Mammary epithelial cell (primary cell): ENCODE data around the gene INO80D.
"Not testable (repeated sequence)": the region's sequence is repeated elsewhere in the genome, so short reads cannot be mapped to it uniquely, and the experiment has no call there.

Experiments
- EZH2 ChIP-seq: IDR thresholded peaks from 2 replicates; pipeline ENCODE4 v1.6.1; 2012; ENCODE audit warnings: low read length, inconsistent platforms, borderline replicate concordance
- TF ChIP-seq, protein P1 (sequence below), 2 donors: IDR thresholded peaks in 1 of 2; conservative IDR thresholded peaks in 1 of 2; 2 replicates each; pipeline ENCODE4 v1.5.1; 2011 to 2012; ENCODE audit warnings: inconsistent platforms in 2 of 2, low read length in 2 of 2, mild to moderate bottlenecking in 2 of 2, control low read depth in 1 of 2, low read depth in 1 of 2; ENCODE audit not compliant: insufficient read depth in 1 of 2; ENCODE audit errors: extremely low read depth in 1 of 2

DNA sequence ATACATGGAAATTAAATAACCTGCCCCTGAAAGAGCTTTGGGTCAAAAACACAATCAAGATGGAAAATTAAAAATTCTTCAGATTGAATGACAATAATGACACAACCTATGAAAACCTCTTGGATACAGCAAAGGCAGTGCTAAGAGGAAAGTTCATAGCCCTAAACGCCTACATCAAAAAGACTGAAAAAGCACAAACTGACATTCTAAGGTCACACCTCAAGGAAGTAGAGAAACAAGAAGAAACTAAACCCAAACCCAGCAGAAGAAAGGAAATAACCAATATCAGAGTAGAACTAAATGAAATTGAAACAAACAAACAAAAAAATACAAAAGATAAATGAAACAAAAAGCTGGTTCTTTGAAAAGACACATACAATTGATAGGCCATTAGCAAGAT, 52.5 kb downstream of the INO80D start:
- TF ChIP-seq, protein P1, sequence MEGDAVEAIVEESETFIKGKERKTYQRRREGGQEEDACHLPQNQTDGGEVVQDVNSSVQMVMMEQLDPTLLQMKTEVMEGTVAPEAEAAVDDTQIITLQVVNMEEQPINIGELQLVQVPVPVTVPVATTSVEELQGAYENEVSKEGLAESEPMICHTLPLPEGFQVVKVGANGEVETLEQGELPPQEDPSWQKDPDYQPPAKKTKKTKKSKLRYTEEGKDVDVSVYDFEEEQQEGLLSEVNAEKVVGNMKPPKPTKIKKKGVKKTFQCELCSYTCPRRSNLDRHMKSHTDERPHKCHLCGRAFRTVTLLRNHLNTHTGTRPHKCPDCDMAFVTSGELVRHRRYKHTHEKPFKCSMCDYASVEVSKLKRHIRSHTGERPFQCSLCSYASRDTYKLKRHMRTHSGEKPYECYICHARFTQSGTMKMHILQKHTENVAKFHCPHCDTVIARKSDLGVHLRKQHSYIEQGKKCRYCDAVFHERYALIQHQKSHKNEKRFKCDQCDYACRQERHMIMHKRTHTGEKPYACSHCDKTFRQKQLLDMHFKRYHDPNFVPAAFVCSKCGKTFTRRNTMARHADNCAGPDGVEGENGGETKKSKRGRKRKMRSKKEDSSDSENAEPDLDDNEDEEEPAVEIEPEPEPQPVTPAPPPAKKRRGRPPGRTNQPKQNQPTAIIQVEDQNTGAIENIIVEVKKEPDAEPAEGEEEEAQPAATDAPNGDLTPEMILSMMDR (conservative IDR thresholded peaks at IDR 0.05 in 1 of 2, IDR thresholded peaks at IDR 0.05 in 1 of 2; ENCODE audit: extremely low read depth in 1 of 2, insufficient read depth in 1 of 2, low read depth in 1 of 2, low read length in 2 of 2), result not testable (repeated sequence)
- TF ChIP-seq EZH2, result not testable (repeated sequence)
